Activated CD8-positive, alpha-beta memory T cell treated with anti-CD3 and anti-CD28 coated beads for 24 hours (primary cell): ENCODE measurements around the gene RAD51B.
"Not testable (repeated sequence)": the region's sequence is repeated elsewhere in the genome, so short reads cannot be mapped to it uniquely, and the experiment has no call there.

Experiments
- DNase-seq: peaks from one replicate; pipeline ENCODE4 v3.0.0-alpha.2; 2020

The RAD51B gene

GRCh38 chr14:68285421-68286179 is 466.0 kb downstream of the RAD51B start:
- DNase-seq: peak; percentile 82

GRCh38 chr14:68286667-68287066 is 467.1 kb downstream of the RAD51B start:
- DNase-seq: no peak

GRCh38 chr14:68289452-68289851 is 469.9 kb downstream of the RAD51B start:
- DNase-seq: not testable (repeated sequence)

DNA sequence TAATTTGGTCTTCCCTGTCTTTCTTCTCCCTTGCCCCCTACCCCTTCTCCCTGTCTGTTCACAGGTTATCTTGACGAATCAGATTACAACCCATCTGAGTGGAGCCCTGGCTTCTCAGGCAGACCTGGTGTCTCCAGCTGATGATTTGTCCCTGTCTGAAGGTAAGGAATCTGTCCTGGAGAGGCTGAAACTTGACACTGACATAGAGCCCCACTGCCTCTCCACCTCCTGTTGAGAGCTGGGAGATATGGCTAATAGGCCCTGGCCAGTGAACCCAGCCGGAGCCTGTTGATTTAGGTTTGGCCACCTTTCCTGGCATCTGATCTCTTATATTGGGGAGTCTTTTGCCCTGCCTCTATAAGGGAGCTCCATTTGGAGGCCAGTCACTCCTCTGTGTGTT is 472.2 kb downstream of the RAD51B start:
- DNase-seq: no peak

DNA sequence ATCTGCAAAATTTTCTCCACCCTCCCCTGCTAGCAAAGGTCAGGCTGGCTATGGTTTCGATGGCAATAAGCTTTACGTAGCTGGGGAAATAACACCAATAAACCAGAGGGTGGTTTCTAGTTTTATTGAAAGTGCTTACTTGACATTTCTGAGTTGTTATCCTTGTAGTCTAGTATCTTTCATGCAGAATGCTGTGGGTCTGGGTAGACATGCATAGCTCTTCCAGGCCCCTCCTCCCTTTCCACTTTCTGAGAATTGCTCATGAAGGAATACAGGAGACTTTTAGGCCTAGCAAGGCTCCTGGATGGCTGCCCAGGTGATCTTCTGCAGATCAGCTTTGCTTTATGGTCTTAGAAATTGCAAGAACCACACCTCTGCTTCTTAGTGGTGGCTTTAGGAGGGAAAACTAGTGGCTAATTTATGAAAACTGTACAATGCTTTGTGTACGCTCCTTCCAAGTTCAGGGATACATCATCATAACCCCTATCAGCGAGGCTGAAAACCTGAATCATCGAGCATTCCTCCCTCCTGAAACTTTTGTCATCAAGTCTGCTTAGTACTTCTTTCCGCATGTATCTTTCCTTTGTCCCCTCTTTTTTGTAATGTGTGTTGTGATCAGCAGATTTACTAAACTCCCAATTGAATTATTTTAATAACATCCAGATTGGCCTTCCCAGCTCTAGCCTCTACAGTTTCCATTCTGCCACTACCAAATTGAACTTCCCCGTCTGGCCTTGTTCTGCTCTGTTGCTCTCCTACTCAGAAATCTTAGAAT is 473.0 kb downstream of the RAD51B start:
- no peak for DNase-seq

DNA sequence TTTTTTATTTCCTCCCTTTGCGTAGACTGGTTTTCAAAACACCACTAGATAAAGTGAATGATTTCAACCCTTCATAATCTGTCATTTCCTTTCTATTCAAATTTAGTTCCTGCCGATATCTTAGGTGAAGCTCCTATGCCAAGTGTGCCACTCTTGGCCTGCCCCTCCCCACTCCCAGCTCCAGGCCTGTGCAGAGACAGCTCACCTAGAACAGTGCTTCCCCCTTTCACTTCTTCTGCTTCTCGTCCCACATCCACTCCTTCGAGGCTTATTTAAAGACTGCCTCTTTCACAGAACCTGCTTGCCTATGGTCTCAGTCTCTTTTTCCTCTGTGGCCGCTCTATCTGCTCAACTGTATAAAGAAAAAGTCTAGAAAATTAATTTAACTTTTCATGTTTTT is 473.8 kb downstream of the RAD51B start:
- no peak for DNase-seq

DNA sequence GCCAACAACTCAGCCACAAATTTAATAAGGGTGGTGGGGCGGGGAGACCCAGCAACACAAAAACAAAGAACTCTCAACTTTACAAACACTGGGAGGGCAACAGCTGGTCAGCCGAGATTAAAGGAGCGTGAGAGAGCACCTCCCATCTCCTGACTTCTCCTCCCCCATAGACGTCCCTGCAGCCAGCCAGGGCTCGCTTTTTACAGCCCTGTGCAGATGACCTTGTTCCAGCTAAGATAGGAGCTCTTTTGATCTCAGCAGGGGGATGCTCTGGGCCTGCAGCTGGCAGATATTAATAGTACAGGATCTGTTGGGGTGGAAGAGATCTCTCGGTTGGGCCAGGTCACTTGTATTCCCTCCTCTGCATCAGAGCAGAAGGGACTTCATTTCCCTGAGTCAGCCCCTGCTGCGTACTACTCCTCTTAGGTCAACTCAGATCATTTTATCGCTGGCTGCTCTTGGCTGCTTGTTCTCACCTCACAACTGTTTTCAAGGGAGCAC is 475.8 kb downstream of the RAD51B start:
- DNase-seq: no peak

DNA sequence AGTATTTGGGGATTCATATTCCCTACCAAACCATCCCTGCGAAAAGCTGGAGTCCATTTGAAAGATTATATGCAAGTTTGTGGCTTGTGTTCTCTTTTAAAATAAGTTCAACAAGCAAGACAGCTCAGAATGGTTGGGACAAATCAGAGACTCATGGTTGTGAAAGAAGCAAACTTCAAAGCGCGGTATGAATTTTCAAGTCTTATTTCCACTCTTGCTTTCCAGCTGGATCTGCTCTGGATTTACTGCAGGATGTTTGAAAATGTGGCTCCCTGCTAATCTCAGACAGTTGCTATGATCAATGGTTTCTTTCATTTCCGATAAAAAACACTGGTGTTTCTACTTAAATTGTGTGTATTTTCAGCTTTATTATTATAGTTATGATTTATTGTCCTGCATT is 477.5 kb downstream of the RAD51B start:
- DNase-seq: no peak

GRCh38 chr14:68297876-68298468 is 478.4 kb downstream of the RAD51B start:
- no peak for DNase-seq

DNA sequence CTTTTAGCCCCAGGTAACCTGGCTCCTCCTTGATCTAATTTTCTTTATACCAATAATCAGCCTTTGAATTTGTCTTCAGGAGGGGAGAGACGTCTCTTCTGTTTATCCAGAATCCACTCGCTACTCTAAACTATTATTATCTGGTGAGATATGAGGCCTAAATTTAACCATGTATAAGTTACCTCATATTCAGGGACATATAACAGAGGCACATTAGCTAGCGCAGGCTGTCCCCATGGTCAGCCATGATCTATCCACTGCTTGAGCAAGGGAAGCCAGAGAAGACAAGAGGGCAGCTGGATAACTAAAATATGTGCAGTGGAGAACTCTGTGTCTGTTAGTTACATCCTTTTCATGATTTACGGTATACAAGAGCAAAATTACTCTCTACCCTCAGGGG is 481.0 kb downstream of the RAD51B start:
- no peak for DNase-seq

- DNase-seq: no peak
Measured at GRCh38 chr14:68301219-68301618, 481.6 kb downstream of the RAD51B start.

DNA sequence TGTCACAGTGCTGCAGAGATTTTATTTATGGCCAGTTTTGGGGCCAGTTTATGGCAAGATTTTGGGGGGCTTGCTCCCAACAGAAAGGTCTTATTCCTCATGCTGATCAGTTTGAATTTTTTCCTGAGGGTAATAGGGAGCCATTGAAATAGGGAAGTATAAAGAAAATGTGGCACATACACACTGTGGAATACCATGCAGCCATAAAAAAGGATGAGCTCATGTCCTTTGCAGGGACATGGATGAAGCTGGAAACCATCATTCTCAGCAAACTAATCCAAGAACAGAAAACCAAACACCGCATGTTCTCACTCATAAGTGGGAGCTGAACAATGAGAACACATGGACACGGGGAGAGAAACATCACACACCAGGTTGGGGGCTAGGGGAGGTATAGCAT is 483.4 kb downstream of the RAD51B start:
- DNase-seq: not testable (repeated sequence)

- DNase-seq: no peak
Measured at GRCh38 chr14:68305738-68306137, 486.2 kb downstream of the RAD51B start.

DNA sequence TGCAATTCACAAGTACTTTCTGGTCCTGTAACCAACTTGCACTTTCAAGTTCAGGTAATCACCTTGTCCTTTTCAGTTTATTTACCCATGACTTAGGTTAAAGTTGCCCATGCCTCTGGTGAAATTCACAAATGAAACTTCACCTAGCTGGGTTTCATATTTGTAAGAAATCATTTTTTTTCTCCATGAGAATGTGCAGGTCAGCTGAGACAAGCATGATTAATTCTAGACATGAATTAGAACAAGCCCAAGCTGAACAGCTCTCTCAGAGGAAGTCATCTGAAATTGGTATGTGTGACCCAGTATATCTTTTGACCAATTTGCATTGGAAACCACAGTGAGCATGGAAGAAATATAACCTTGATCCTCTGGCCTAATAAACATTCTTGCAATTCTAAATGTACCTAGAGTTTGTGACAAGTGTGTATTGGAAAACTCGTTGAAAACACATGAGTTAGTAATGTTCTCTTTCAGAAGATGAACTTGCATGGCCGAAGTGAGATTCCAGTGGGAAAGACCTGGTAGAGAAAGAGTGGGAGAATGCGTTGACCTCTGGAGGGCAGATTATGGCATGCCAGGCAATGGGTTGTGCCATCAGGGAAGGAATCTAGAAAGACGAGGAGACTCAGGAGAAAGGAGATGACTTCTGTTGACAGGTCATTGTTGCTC is 486.8 kb downstream of the RAD51B start:
- DNase-seq: no peak

GRCh38 chr14:68306934-68307789 is 487.6 kb downstream of the RAD51B start:
- DNase-seq: no peak

- no peak for DNase-seq
Measured at GRCh38 chr14:68307790-68308168, 488.2 kb downstream of the RAD51B start.

DNA sequence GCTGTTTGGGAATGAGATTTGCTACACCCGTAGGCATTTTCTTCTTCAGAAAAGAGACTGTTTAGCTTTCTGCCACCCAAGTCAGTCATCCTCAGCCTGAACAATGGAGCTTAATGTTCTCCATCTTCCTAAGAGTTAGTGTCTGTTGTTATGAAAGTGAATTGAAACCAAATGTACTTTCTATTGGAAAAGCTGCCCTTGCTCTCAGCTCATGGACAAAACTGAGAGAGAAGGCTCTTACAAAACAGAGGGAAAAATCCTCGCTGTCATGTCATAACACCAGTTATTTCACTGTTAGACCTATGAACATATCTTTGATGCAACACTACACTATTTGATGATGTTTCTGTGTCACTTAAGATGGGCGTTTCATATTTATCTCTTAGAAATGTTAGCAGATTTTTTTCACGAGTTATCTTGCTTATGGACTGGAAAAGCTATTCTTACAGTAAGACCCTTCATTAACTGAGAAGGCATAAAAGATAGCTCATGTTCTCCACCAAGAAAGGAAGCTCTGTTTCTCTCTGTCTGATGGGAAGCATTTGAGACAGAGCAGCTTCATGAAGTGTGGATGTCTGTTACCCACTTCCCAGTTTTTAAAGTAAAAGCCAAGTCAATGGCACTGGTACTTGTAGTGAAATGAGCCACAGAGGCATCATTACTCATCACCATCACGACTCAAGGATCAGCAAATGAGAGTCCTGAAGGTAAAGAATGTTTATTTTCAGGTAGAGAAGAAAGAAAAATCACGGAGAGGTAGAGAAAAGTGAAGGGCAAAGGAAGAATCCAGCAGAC is 489.3 kb downstream of the RAD51B start:
- DNase-seq: no peak

DNA sequence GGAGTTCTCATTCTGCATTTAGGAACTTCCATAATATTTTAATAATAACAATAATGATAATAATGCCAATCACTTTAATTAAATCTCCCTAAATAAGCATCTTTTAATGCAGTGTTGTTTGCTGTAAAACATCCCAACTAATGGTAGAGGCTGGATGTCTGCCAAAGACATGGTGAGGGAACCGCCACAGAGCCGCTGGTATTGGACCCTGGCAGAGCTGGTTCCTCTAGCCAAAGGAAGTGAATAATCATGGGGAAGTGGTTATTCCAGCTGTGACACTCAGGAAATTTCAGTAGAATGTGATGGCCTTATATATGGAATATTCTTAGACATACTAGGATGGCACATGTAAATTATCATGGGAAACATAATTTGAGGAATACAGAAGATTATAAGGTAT is 490.0 kb downstream of the RAD51B start:
- DNase-seq: no peak

DNA sequence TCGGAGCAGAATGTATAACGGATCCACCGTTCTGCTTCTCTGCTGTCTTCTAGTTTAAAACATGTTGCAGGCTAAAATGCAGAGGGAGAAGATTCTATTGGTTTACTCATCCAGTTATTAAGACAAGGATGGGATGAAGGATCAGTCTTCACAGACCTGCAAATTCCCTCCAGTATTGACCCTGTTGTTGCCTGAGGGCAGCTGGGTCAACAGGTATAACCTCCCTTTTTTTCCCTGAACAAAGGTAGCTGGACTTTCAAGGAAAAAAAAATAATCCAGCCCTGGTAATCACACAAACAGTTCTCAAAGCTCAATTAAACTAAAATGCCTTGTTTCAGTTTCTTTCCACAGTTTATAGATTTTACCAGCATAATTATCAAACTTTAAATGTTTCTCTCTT is 492.7 kb downstream of the RAD51B start:
- DNase-seq: no peak

GRCh38 chr14:68312884-68313610 is 493.5 kb downstream of the RAD51B start:
- no peak for DNase-seq

GRCh38 chr14:68314642-68315041 is 495.1 kb downstream of the RAD51B start:
- DNase-seq: no peak
